Effector CD8-positive, alpha-beta T cell (primary cell): ENCODE measurements around the gene FCER1G.
A peak's percentile ranks its signal among the peaks of the same experiment; 100 is the strongest.
"Not testable (repeated sequence)": the region's sequence is repeated elsewhere in the genome, so short reads cannot be mapped to it uniquely, and the experiment has no call there.

ENCODE experiments used
- DNase-seq: peaks from one replicate; lab custom pipeline; 2025; lab: John Stamatoyannopoulos, UW

Gene FCER1G

DNA sequence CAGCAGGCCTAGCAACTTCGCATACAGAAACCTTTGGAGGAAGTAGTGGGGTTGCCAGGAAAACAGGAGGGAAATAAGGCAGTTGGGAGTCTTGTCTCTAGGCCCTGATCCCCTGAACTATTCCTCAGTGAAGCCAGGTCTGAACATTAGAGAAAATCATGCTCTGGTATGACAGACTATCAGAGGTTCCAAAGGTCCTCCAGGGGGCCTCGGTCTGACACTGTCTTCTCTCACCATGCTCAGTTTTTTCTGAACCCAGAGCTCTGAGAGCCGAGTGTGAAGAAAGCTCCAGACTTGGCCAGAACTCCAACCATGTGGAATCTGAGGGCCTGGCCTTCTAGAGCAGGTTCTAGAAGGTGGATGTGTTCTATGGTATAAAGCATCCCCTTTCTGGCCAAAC lies 14.8 kb downstream of the FCER1G start:
- no peak for DNase-seq

DNA sequence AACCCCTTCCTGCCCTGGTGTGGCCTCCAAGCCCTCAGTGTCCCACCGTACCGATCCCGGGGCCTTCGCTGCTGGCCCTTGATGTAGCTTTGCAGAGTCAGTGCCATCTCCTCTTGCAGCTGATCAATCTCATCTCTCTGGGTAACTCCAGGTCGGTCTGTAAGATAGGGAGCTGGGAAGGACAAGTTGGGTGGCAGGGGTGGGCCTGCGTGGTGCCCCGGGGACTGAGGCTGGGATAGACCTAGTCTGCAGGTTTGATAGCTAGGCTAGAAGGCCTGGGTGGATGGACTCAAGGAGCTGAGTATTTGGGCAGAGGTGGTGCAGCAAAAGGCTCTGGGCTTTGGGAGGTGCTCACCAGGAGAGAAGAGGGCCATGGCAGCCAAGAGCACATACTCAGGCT lies 15.7 kb downstream of the FCER1G start:
- DNase-seq = no peak

DNA sequence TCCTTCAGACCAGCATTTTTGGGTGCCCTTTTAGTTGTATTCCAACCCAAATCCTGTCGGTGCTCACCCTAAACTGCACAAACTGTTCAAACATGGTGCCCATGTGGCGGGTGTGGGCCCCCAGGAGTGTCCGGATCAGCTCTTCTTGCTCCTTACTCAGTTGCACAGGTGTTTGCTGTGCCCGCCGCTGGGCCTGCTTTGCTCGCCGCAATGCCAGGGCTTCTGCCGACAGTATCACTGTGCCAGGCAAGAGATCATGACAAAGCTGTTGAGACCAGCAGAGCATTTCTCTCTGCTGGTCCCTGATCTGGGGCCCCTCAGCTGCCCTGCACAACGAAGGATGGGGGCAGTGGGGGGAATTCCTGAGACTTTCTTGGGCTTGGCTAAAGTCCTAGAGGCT lies 18.0 kb downstream of the FCER1G start:
- DNase-seq = no peak

DNA sequence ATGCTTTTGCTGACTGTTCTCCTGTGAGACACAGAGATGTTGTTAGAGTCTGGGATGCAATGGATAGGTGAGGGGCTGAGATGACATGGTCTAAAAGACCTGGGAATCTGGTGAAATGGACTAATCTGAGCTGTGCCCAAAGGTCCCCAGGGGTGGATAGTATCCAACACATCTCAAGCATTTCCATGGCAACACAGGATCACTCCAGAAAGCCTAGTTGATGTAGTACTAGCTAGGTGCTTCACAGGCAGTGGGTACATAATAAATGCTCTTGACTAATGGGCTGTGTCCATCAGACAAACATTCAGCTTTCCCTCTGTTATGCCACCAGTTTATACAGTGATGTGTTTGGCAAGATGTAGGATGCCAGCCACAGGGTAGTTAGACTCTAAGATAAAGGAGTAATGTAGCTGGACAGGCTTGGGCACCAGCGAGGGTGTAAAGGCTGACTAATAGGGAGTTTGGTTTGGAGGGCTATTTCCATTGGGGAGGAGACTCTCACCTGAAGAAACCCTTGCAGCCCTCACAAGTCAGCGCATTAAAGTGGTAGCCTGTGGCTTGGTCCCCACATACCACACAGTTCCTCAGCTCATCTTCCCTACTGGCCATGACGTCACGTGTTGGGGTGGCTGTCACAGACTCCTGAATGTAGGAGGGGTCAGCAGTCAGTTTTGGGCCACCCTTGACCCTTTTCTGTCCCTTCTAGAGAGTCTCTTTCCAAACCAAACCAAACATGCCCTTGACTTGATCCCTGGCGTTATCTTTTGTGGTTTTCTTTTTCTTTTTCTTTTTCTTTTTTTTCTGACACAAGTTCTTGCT lies 21.1 kb downstream of the FCER1G start:
- DNase-seq = no peak

DNA sequence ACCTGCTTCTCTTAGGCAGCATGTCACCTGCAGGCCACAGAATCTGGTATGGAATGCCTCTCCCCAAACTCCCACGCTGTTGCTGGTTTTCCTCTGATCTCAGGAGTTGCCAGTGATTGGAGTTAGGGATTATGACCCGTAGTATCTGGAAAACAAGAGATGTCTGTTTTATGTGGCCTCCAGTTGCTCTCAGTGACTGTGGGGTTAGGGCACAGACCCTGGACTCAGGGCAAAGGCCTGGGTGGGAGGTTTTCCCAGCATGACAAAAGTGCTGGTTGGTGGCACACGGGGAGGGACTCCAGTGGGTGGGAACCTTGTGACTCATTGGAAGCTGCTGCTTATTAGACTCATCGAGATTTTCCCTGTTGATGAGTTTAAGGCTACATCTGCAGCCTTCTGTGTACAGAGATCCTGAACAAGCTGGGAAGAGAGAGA lies 23.0 kb downstream of the FCER1G start, which contains the start of gene NR1I3:
Gene NR1I3, minus strand, starts transcription at position 165 of the 435 bp plus-strand sequence. CDS start 1,638 bp downstream, outside the sequence.
- no peak for DNase-seq

DNA sequence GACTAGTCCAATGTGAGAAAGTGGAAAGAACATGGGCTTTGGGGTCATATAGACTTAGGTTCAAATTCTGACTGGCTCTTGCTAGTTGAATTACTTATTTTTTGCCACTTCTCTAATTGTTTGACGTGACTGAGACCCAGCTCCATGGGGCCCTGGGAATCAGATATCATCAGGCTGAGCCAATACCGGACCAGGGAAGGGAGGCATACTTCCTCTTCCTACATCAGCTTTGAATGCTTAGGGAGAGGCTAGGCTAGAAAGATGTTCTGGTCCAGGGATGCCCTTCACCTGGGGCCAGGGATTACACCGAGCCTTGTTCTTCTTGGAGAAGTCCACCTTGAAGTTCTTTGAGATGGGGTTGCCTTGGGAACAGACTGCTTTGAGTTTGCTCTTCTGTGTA lies 26.6 kb downstream of the FCER1G start:
- DNase-seq = no peak

DNA sequence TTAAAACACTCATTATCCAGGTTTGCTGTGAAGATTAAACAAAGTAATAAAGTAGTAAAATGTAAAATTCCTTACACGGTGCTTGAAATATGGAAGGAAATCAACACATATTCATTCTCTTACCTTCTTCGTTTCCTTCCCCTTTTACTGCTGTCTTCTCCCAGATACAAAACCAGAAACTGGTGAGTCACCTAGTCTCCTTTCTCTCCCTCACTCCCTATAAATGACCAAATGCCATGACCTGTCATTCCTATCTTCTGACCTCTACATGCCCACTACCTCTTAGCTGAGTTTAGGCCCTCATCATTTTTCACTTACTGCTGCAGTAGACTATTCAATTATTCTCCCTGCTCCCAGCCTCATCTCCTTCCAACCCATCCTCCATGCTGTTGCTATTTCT lies 27.2 kb downstream of the FCER1G start:
- DNase-seq = no peak

DNA sequence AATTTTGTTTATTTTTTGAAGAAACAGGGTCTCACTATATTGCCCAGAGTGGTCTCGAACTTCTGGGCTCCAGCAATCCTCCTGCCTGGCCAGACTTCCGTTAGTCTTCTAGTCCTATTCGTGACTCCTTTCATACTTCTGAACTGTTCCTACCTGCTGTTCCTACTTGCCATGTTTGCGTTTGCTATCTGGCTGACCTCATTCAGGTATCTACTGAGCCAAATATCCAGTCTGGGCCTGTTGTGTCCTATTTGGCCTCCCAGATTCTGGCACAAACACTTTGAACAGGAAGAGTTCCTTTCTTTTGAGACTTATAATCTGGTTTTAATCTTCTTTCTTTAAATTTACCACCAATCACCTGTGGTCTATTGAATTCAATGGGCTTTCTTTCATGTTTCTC lies 29.8 kb downstream of the FCER1G start:
- DNase-seq = no peak

DNA sequence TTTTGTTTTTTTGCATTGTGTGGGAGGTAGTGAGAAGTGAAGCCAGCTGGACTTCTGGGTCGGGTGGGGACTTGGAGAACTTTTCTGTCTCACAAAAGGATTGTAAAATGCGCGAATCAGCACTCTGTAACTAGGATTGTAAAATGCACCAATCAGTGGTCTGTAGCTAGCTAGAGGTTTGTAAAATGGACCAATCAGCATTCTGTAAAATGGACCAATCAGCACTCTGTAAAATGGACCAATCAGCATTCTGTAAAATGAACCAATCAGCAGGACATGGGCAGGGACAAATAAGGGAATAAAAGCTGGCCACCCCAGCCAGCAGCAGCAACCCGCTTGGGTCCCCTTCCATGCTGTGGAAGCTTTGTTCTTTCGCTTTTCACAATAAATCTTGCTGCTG lies 35.0 kb downstream of the FCER1G start:
- not testable (repeated sequence) for DNase-seq

DNA sequence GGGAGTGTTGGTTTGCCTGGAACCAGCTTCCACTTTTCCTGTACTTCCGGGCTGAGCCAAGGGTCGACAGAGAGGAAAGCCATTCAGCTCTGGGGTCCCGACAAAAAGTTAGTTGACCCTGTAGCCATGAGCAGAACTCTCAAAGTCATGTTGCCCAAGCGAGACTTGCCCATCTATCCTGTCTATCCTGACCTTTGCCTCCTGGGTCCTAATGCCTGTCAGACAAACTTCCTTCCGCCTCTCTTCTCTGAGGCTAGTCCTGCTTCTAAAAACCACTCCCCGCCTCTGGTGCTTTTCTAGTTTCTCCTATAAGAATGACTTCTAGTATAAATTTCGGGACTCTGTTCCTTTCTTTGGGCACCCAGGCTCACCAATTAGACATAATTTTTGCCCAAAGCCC lies 35.7 kb downstream of the FCER1G start:
- no peak for DNase-seq

DNA sequence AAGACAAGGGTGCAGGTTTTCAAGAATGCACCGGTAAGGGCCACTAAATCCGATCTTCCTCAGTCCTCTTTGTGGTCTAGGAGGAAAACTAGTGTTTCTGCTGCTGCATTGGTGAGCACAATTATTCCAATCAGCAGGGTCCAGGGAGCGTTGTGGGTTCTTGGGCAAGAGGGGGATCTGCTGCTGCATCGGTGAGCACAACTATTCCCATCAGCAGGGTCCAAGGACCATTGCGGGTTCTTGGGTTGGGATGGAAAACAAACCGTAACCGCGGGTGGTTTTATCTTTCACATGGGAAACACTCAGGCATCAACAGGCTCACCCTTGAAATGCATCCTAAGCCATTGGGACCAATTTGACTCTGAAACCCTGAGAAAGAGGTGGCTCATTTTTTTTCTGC lies 36.5 kb downstream of the FCER1G start:
- no peak for DNase-seq

DNA sequence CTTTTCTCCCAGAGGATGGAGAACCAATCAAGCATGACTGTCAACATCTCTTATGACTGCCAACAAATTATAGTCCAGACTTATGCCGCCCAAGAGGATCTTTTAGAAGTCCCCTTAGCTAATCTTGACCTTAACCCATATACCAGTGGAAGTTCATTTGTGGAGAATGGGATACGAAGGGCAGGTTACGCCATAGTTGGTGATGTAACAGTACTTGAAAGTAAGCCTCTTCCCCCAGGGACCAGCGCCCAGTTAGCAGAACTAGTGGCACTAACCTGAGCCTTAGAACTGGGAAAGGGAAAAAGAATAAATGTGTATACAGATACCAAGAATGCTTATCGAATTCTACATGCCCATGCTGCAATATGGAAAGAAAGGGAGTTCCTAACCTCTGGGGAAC lies 40.2 kb downstream of the FCER1G start:
- not testable (repeated sequence) for DNase-seq

DNA sequence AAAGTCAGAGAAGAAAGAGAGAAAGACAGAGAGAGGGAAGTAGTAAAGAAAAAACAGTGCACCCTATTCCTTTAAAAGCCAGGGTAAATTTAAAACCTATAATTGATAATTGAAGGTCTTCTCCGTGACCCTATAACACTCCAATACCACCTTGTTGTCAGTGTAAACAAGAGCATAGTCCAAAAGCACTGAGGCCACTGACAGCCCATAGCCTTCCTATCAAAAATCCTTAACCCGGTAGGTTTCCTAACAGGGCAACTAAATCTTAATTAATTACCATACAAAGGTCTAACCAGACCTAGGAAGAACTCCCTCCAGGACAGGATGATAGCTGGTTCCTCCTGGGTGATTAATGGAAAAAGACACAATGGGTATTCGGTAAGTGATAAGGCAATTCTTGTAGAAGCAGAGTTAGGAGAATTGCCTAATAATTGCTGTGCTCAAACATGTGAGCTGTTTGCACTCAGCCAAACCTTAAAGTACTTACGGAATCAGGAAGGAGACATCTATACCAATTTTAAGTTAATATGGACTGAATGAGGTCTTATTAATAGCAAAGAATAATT lies 40.9 kb downstream of the FCER1G start:
- DNase-seq = not testable (repeated sequence)

DNA sequence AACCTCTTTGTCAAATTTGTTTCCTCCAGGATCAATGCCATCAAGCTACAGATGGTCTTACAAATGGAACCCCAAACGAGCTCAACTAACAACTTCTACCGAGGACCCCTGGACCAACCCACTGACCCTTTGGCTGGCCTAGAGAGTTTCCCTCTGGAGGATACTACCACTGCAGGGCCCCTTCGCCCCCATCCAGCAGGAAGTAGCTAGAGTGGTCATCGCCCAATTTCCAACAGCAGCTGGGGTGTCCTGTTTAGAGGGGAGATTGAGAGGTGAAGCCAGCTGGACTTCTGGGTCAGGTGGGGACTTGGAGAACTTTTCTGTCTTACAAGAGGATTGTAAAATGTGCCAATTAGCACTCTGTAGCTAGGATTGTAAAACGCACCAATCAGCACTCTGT lies 42.0 kb downstream of the FCER1G start:
- not testable (repeated sequence) for DNase-seq

DNA sequence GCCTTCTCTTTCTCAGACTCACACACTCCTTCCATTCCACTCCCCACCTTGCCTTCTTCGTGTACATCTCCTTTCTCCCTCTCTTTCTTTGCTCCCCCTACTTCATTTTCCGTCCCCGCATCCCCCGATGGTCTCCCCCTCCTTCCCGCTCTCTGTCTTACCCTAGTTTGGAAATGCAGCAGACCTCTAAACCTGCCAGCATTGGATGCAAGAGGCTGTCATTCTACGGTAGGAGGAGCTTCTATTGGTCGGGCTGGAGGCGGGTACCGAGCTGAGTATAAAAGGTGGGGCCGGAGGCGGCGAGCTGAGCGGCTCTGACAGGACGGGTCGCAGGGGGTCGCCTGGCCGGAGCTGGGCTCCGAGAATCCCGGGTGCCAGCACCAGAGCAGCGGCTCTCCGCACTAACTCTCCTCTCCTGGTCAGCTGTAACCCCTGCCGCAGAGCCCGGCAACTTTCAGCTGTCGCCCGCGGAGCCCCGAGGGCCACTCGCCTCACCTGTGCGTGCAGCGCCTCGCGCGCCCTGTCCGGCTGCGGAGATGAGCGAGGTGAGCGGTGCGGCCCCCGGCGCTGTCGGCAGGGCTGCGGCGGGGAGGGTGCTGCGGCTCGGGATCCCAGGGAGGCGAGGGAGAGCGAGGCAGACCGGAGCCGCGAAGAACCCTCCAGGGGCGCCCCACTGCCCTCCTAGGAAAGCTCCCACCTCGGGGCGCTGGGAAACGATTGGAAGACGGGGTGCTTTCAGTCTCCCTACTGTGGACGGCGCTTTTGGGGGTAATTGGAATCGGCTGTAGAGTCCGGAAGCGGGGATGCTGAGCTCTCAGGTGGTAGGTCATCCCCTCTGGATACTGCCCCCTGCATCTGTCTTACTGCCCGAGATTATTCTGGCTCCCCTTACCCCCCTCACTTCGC lies 43.6 kb downstream of the FCER1G start, which contains the start of gene PCP4L1:
Gene PCP4L1, plus strand, starts transcription at position 307 of the 906 bp plus-strand sequence. Its CDS starts 230 bp downstream, at position 537.
- peak; percentile 4 for DNase-seq

DNA sequence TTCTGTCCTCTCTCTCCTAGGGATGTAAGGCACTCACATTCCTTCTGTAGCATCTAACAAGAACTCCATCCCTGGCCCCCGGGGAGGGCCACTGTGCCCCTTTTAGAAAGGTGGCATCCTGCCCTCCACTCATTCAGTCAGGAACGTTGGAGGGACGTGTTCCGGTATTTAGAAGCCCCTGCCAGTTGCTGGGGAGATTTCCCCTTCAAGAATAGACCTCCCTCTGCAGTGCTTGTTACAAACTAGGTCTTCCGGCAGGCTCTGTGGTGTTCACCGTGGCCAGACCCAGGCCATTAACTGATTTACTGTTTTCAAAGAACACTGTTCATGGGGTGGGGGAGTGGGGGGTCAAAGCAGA lies 44.2 kb downstream of the FCER1G start:
- no peak for DNase-seq

DNA sequence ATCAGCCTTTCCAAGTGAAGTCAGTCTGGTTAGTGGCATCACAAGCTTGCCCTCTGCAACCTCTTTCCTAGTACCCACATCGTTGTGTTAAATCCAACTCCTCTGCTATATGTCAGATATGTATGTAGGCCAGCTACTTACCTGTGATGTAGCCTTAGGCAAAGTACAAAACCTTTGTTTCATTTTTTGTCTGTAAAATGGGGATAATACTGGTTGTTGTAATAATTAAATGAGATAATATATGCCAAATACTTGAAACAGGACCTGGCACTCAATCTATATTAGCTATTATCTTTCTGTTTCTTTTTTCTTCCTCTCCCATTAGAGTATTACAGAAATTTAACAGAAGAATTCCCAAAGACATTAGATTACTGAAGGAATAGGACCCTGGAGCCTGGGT lies 44.7 kb downstream of the FCER1G start:
- DNase-seq = no peak

DNA sequence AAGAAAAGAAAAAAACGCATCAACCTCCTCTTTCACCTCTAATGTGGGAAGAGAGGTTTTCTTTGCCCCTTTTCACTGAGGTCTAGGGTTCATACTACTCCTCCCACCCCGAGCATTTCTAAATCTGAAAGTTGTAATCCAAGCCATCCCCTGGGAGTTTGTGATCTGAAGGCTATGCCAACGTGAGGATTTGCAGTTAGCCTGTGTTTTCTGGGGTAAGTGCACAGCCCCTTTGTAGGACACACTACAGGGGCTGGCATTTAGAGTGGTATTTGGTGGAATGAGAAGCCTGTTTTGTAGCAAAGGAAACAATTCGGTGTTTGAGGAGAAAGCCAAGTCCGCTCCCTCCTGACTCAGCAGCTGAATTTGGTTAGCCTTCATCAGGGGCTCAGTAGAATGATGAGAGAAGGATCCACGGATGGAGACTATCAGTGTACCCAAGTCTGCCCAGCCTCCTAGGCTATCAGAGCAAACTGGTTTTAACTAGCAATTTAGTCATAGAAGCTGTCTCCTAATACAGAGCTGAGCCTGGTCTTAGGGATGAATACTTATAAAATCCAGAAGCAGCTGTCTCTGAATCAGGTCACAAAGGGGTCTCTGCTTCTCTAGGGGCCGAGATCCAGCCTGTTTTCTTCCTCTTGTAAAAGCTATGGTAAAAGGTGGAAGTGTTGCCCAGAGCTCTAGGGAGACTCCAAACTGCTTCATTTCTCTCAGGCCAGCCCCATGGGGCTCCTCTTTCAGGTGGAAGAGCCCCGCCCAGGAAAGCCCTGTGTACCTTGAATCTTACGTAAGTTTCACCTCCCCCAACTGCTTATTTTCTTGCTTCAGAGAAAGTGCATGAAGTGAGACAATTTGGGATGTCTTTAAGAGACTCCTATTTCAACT lies 45.5 kb downstream of the FCER1G start:
- DNase-seq = no peak

DNA sequence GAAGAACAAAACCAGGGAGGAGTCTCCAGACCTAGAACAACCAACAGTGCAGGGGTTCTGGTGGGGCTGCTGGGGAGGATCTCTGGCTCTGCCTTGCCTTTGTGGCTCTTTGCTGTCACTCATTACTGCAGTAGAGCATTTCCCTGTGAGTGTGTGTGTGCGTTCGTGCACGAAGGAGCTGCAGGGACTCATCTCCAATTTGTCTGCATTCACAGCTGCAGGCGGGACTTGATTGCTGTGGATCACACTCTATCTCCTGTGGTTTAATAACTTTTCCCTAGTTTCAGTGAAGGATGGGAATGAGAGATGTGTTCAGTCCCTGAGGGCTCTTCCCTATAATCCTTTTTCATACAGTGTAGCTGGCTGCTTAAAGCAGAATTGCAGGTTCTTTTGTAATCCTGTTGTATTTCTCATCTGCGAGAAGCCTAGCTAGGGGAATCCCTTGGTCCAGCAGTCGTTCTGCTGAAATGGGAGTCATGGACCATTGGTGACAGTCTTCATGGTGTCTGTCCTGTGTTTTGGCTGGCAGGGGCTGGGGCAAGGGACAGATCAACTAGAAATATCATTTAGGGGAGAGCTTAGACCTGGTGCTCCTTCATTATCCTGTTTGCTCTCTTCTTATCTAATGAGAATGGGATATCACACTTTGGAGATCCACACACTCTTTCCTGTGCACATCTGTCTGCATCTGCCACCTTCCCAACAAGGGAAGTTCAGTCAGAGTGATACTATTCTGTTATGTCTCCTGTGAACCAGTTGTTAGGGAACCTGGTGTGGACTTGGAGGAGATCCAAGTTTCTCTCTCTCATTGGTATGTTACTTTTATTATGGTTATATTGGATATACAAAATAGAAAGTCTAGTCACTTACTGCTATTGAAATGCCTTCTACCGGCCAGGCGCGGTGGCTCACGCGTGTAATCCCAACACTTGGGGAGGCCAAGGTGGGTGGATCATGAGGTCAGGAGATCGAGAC lies 46.5 kb downstream of the FCER1G start:
- DNase-seq = no peak

DNA sequence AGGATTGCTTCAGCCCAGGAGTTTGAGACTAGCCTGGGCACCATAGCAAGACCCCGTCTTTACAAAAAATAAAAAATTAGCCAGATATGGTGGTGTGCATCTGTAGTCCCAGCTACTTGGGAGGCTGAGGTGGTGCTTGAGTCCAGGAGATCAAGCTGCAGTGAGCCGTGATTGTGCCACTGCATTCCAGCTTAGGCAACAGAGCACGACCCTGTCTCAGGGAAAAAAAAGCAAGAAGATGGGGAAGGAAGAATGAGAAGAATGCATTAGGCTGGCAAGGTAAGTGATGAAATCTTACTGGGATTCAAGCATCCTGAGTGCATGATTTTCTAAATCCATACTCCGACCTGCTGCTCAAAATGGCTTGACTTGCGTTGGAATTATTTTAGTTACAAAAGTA lies 50.2 kb downstream of the FCER1G start:
- no peak for DNase-seq
